G401 (cell line): ENCODE measurements around the gene SMAD5. TPM values are rescaled to one million over a fixed set of nuclear protein-coding genes. Genes with fewer than 3 reads are reported as not detected.

Experiments
- DNase-seq: peaks from one replicate; pipeline ENCODE4 v3.0.0-alpha.2; 2015; ENCODE audit warnings: low spot score
- in situ Hi-C: cut with HindIII; loops from 2 replicates; pipeline ENCODE4 v1.10.0; 2016; ENCODE audit warnings: low sequenced_read_pairs, mixed read lengths
- total RNA-seq: library from RNA; depleted of rRNA; stranded (reverse); fragments of >200 nt; shearing (Covaris generic); gene quantifications from 2 replicates; pipeline ENCODE4 v1.2.3, GENCODE V29; 2014

SMAD5 gene
- total RNA-seq, 1 experiment from 2014 or later = 42.3 TPM

DNA sequence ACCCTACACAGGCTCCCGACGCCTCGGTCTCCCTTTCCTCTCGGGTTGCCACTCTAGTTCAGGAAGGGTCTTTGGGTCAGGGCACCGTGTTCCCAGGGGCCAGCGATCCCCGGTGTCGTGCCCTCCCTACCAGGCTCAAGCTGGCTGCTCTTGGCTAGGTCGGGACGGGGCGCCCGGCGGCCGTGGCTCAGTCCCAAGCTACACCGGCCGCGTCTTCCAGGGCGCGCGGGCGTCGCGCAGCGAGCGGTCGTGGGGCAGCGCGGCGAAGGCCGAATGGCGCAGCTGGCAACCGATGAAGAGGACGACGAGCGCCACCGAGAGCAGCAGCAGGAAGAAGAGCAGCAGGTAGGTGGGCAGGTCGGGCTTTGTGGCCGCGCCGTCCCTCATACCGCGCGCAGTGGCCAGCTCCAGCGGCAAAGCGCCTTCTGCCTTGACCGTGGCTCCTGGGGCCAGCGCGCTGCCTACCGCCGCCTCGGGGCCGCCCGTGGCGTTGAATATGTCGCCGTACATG is 59.4 kb downstream of the SMAD5 start:
- in situ Hi-C loops = no loop called here
- no peak for DNase-seq

- in situ Hi-C loops = no loop called here
- DNase-seq = no peak
These were observed 60.1 kb downstream of the SMAD5 start, which contains the start of gene SMIM32 for GRCh38 chr5:136192526-136193321. Gene SMIM32, minus strand, starts transcription at chr5:136193162. Its CDS starts 638 bp downstream, at chr5:136192524.

DNA sequence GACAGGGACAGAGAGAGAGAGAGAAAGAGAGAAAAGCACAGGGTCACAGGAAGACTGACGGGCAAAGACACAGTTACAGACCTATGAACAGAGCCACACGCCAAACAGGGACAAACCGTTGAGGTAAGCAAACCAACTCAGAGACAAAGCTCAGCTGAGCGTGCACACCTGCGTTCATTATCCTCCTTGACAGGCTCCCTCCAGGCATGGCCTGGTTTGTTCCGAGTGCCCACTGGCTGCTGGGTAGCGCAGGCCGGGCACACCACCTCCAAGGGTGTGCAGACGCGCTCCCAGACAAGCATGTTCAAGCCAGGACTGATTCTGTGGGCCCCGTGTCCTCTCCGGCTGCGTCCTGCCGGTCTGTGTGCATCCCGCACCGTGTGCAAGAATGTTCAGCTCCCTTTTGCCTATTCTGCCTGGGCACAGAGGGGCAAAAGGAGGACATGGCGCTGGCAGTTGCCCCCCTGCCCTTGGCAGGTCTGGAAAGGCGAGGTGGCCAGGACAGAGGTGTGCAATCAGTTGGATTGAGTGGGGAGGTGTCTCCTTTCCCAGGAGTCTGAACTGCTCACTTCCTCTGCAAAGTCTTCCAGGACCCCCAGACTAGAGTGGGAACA is 60.8 kb downstream of the SMAD5 start:
- DNase-seq = no peak
- in situ Hi-C loops = no loop called here

- no peak for DNase-seq
- in situ Hi-C loops = no loop called here
These were observed 61.9 kb downstream of the SMAD5 start for GRCh38 chr5:136194576-136194975.

GRCh38 chr5:136195971-136196820 is 63.6 kb downstream of the SMAD5 start:
- DNase-seq = no peak
- in situ Hi-C loops = no loop called here

DNA sequence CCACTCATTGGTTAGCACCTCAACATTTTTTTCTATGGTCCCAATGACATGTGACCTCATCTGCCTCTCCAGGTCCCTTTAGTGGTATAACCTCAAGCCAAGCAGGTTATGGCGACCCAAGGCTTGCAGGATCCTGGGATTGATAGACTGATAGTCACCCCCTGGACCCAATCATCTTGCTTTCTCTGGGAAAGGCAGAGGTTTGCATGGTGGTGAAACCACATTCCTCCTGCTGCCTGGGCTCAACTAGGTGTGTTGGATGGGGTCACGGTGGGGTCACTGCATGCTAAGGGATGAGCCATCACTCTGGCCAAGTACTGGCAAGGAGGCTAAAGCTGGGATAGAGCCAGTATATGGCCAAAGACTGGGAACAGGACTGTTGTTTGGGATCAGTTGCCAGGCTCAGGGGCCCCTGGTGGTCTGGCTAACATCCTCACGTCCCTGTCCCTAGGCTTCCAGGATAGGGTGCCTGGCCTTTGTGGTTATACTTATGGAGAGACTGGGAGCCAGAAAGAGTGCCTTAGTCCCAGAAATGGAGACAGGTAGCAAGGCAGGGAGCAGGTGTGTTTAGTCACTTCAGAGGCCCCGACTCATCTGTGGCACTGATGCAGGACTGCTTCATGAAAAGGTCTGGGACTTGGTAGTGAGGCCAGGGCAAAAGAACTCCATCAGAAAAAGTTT is 65.0 kb downstream of the SMAD5 start:
- in situ Hi-C loops = no loop called here
- no peak for DNase-seq

- no peak for DNase-seq
- in situ Hi-C loops = no loop called here
These were observed 65.8 kb downstream of the SMAD5 start for GRCh38 chr5:136198453-136198852.

DNA sequence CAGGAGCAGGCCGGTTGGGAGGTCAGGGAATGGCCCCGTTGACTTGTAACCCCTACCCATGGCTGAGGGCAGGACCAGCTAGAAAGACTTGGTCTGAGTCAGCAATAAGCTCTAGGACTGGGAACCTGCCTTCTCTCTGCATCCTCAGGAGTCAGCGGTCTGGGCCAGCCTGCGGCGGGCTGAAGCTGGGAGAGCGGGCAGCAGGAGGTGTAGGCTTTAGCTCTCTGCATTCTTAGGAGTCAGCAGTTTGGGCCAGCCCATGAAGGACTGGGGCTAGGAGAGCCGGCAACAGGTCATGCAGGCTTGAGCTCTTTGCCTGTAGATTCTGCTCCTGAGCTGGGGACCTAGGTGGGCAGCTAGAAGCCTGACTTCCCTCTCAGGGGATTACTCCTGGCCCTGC is 66.8 kb downstream of the SMAD5 start:
- in situ Hi-C loops = no loop called here
- DNase-seq = no peak

DNA sequence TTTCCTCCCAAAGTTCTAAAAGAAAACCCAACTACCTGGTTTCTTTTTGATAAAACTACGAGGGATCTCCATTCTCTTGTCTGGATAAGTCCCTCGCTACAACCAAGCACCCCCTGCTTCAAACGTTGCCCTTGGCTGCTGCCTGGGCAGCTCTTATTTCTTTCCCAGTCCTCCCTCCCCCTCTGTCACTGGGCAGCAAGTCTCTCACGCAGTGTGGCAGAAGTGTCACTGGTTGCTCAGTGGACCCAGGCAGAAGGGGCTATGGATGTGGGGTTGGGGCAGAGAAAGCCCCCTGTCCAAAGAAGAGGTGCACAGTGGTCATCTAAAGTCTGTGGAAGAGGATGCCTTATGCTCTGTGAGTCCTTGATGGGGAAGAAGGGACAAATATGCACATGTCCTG is 67.5 kb downstream of the SMAD5 start:
- in situ Hi-C loops = no loop called here
- DNase-seq = no peak

DNA sequence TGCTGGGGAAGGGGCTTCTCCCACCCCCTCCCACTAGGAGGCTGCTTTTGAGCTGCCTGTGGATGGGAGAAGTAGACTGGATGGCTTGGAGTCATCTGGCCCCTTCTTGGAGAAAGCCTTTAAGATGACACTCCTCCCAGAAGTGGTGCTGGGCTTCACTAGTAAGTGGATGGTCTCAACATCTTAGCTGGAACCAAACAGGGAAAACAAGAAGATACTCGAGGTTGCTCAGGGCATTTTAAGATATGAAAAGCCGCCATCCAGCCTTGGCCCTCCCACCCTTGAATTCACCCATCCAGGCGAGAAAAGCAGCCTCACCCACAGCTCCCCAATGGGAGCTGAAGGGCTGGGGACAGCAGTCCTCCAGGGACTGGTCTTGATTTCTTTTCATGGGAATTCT is 68.1 kb downstream of the SMAD5 start:
- DNase-seq = no peak
- in situ Hi-C loops = no loop called here

DNA sequence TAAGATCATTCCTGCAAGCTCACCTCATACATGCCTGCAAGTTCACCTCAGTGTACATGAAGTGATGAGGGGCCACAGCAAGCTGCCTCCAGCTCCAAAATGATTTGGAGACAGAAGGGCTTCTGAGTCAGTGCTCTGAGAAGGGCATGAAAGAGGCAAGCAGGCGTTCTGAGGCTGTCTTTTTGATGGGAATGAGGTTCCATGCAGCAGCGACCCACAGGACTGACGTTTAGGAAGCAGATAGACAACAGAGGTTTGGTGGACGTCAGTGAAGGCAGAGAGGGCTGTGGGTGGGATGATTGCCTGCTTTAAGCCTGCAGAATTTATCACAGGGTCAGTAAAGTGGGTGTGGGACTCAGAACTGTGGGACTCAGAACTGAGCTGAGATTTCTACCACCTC is 69.2 kb downstream of the SMAD5 start:
- DNase-seq = no peak
- in situ Hi-C loops = no loop called here

DNA sequence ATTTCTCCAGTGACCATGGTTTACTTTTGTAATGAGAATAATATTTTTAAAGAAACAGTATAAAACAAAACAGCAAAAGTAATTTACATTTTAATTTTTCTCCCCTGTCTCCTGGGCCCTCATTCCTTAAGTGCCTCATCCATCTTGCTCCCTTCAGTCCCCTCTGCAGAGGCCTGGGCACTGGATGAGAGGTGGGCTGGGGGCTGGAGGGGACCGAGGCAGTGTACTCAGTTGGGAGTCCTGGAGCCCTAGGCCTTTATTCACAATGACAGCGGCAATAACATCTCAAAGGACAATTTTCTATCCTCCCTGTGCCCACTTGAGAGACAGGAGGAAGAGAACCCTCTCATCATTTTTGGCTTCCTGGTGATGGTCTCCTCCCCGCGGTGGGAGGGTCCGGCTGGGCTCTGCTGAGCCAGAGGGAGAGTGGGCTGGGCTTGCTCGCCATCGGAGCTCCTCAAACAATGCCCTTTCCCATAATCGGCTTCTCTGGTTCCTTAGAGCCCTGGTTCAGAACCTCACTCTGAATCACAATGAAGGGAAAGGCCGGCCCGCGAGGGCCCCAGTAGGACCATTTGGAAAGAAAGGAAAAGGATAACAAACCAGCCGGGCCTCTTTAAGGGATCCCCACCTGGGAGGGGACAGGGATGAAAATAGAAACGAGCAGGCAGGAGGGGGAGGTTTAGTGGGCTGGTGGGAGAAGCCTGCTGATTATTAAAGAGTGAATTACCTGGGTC is 70.0 kb downstream of the SMAD5 start:
- in situ Hi-C loops = no loop called here
- no peak for DNase-seq

GRCh38 chr5:136203303-136203922 is 70.8 kb downstream of the SMAD5 start:
- in situ Hi-C loops = no loop called here
- no peak for DNase-seq

GRCh38 chr5:136205061-136205702 is 72.5 kb downstream of the SMAD5 start:
- in situ Hi-C loops = no loop called here
- DNase-seq = no peak

DNA sequence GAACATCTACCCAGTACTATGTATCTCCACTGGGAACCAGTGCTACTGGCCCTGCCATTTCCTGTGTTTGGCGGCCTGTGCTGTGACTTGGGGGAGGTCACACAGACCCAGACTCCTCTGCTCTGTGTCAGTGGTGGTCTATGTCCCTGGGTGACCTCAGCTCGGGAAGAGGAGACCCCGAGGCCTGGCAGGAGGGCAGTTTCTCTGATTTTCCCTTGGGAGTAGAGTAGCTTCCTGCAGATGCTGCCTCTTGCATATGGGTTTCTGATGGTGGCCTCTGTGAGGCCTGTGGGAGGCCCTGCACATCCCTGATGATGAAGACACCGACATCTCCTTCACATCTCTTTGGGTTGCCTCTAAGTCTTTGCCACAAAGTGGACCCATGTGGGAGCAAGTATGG is 73.3 kb downstream of the SMAD5 start:
- in situ Hi-C loops = no loop called here
- DNase-seq = no peak

GRCh38 chr5:136206361-136206760 is 73.7 kb downstream of the SMAD5 start:
- in situ Hi-C loops = no loop called here
- DNase-seq = no peak

GRCh38 chr5:136207631-136208030 is 75.0 kb downstream of the SMAD5 start:
- DNase-seq = no peak
- in situ Hi-C loops = no loop called here

GRCh38 chr5:136208916-136209315 is 76.3 kb downstream of the SMAD5 start:
- DNase-seq = no peak
- in situ Hi-C loops = no loop called here
